GM15510 (cell line): ENCODE results near the gene CTXN2.

Experiments used
- POLR2A ChIP-seq: IDR thresholded peaks from 3 replicates; pipeline ENCODE4 v1.6.1; 2011; ENCODE audit warnings: borderline replicate concordance; ENCODE audit not compliant: insufficient read length; ENCODE audit errors: extremely low read depth

Gene CTXN2

DNA sequence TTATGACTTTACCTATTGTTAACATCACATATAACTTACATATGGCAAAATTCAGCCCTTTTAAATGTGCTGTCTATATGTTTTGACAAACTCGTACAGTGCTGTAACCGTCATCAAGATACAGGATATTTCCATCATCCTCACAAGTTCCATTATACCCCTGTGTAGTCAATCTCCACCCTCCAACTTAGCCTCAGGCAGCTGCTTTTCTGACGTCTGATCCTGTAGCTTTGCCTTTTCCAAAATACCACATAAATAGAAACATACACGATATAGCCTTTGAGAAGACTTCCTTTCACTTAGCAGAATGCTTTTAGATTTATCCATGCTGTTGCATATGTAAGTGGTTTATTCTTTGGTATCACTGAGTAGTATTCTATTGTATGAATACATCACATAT lies 61.7 kb downstream of the CTXN2 start:
- TF ChIP-seq POLR2A = no peak
